Measurements from ENCODE around the gene GMPR.

GMPR gene

DNA sequence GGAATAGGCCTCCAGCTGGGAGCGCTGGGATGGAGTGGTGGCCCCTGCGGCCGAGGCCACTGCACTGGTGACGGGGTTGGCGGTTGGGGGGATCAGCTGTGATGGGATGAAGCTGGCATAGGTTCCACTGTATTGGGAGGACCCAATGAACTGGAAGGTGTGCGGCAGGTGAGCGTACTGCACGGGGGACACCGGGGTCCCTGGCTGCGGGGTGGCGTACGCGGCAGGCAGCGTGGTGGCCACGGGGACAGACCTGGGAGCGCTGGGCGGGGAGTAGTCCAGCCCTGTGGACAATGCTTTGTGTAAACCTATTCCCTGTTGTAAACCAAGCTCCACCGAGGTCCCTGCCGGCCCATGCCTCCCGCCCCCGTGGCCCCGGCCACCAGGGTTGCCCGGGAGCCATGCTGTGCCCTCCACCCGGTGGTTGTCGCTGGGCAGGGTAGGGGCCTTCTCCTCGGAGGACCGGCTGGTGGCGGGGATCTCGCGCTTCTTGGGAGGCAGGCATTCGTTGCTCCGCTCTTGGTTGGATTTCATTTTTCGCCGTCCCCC lies 89.5 kb downstream of the GMPR start:
- no peak for DNase-seq (ENCODE audit: low read depth)

DNA sequence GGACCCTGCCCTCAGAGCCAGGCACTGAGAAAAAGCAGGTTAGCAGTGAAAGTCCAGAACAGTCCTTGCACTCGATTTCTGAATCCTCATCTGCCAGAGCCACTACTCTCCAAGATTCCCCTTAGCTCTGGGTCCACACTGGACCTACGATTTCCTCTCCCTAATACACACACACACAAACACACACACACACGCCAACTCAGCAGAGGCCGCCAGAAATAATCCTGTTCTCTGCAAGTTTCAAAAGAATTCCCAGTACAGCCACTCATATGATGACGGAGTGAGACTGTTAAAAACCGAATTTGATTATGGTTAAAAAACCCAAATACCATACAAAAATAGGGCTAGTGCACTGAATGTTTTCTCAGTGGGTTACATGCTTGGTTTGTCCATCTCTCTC lies 90.8 kb downstream of the GMPR start:
- no peak for DNase-seq (ENCODE audit: low read depth)

DNA sequence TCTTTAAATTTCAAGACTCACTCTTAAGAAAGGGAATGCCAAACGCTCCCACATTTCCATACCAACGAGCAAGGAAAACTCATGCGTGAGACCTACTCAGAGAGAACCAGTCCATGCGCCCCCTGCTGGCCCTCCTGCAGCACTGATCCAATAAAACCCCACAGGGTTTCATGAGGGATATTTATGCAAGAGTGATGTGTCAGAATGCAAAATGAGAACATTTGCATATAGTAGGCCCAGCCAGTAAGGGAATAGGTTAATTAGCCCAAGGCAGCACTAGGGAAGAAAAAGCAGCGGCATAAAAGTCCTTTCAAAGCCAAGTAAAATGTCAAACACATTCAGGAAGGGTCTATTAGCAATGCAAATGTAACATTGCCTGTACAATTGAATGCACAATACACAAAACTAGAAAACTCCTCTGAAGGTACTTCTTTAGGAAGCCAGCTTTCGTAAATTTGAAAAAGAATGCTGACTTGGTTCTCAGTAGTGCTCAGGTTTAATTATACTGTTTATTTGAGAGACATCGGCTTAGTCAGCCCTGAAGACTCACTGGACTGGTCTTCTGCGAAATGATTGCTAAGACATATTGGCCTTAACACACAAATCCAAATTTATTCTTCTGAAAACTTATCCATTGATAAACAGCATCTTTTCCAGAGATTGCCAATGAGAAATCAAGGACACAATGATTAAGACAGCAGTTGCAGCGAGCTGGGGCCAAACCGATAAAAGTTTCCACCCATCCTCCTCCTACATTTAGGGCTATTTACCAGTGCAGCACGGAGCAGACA lies 93.2 kb downstream of the GMPR start:
- DNase-seq (ENCODE audit: low read depth), result peak; percentile 34

DNA sequence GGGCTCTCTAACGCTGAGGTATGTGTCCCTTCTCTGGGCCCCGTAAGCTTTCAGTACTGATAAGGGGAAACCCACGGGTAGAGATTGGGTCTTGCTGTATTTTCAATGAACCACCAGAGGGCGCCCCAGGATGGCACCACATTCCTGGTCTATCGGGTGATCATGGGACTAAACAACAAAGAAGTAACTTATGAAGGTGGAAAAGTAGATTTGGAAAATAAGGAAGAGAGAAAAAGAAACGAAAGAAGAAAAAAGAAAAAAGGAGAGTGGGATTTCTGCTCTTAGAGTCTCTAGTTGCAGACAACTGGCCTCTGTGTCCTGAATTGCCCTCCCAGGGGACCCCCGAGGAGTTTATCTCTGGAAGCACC lies 93.8 kb downstream of the GMPR start:
- DNase-seq (ENCODE audit: low read depth), result peak; percentile 66

DNA sequence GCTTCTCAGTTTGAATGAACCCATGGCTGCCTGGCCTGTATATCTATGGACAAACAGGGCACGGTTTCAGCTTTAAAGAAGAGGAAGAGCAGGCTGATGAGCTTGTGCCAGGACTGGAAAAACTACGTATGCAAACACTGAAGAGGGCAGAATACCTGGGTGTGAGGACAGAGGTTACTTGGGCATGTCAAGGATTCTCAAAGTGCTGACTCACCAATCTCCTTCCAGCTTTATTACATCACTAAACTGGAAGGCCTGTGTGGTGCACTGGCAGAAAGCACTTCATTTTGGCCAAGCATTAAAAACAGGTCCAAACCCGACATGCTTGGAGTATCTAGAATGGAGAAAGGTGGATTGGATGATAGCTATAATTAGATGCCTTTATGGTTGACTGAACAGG lies 95.2 kb downstream of the GMPR start:
- DNase-seq (ENCODE audit: low read depth), result no peak

DNA sequence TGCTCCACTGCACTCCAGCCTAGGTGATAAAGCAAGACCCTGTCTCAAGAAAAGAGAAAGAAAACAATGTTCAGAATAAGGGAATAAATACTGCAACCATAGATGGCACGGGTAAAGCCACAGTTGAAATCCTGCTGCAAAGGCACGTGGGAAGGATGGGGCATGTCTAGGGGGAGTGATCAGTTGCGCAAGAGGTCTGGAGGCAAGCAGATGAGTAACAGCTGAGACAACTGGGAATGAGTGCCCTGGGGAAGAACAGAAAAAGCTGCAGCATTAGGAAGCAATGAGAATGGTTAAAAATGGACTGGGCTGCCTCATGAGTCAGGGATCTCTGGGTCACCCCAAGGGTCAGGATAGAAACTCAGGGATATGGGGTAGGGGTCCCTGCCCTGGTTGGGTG lies 96.3 kb downstream of the GMPR start:
- DNase-seq (ENCODE audit: low read depth), result no peak

DNA sequence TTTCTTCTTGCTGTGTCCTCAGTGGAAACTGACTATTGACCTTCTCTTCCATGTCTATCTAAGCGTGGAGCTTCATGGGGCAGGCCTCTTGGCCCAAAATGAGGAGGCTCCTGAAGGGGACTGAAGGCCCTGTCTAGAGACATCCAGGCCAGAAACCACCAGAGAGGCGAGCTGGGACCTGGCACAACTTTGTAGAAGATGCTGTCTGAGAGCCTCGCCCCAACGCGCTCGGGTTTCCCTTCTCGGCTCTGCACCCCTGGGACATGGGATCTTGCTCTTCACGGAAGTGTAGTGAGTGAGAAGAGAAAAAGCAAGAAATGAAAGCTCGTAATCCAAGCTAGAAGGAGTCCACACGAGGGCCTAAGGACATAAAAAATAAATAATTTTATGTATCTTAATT lies 96.8 kb downstream of the GMPR start:
- DNase-seq (ENCODE audit: low read depth), result no peak

DNA sequence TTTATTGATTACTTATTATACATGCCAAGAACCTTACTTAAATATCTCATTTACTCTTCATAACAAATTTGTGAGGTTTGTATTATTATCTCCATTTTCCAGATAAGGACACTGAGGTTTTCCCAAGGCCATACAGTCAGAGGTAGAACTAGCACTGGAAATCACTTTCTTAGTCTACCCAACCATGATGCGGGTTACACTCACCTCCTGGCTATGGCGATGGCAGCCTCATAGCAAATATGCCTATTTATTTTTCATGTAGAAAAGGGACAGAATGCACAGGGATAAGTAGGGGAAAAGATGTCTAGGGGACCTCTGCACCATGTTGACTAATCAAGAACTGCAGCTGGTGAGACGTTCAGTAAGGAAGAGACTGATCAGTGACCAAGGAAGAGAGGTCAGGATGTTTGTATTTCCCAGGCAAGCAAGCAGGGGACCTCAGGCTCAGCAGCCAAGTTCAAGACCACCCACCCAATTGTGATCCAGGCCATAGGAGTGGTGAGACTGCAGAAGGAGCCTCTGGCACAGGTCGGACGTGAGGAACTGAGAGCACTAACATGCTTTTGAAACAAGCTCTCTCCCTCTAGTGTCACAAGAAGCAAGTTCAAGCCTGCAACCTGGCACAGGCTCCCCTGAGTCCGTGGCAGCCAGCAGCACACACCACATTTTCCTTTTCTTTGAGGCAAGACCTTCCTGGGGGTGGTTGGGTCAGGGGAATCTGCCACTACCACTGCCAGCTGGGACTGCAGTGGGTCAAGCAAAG lies 97.8 kb downstream of the GMPR start:
- DNase-seq (ENCODE audit: low read depth), result no peak

DNA sequence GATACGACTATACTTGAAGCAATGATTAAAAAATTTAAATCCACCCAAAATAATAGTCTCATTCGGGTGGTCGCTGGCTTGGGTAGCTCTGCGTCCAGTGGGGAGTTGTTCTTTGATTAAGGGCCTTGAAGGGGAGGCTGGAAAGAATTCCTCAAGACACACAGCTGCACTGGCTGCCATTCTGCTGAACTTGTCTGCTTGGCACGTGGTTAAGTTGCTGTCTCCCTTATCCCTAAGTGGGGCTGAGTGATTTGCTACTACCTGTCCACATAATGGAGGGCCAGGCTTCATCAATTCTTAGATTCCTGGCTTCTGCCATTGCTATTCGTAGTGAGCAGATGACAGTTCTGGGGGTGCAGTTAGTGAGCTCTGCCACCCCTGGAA lies 98.5 kb downstream of the GMPR start:
- no peak for DNase-seq (ENCODE audit: low read depth)

DNA sequence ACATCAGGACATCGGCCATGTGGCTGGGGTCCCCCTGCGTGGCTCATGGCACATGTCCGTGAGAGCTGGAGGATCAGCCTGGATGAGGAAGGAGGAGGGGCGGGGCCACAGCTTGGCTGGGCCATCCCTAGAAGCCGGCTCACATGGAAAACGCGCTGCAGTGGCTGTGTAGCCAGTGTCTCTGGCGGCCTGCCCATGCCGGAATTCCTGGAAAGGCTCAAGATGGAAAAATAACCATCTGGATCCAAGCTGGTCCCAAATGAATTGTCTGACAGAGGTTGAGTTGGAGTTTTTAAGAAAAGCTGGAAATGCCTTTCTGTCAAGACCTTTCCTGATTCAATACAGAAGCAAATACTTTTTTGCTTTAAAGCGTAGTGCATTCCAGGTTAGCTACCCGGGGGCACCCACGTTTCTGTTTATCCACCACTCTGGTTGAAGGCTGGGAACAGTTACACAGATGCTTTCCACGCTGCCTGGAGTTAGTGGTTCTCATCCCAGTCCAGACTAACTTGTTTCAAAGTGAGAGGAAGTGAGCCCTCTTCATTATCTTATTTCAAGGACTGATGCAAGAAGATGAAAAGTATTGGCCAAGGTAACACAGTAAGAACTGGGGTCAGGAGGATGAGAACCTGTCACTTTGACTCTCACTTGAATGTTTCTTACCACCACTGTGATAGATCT lies 99.0 kb downstream of the GMPR start:
- DNase-seq (ENCODE audit: low read depth), result no peak

DNA sequence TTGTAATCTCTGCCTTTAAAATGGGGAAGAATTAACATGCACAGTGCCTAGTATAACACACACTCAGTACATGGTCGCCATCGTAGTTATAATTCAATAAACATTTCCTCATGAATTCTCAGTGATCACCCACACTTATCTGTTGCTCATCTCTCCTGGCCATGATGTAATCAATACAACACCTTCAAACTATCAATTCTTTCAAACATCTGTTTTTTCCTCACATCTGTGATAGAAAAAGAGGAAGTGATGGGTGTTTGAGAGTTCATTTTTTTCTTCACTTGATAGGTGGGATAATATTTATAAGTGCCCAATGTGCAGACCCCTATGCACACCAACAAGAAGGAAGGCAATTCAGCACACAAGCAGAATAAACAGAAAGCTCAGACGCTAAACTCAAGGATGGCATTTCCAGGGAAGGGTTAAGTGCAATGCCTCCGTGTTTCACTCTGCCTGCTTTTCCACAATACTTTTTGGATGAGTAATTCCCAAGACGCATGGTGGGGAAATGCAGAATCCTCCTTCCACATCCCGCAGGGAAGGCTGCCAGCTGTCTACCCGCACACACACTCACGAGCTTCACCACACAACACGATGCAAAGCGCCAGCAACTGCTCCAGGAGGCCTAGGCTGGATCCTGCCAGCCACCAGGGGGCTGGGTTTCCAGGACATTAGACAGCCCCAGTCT lies 100.3 kb downstream of the GMPR start:
- no peak for DNase-seq (ENCODE audit: low read depth)

DNA sequence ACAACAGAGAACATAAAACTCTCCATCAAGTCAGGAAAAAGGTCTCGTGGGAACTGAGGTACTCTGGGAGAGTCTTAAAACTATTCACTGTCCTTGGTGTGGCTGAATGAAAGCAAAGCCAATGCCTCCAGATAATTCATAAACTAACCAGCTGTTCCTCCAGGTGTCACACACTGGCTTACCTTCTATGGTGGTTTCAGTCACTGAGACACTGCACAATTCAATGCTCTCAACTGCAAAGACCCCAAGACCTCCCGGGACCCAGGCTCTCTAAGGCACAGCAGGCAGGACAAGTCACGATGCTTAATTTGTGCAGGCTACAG lies 100.8 kb downstream of the GMPR start:
- DNase-seq (ENCODE audit: low read depth), result no peak

DNA sequence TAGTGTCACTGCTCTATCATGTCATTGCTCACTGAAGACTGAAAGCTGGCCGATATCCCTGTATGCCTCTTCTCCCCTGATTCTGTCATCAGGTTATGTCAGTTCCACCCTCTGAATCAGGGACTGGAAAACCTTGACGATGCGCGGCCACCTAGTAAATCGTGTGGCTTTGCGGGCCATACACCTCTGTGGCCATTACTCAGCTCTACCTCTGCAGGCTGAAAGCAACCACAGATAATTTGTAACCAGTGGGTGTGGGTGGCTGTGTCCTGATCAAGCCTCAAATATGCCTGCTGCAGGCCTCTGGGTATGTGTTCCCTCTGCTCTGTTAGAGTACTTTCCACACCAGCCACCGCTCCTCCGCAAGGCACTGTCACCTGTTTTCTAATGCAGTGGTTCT lies 105.2 kb downstream of the GMPR start:
- DNase-seq (ENCODE audit: low read depth), result no peak

DNA sequence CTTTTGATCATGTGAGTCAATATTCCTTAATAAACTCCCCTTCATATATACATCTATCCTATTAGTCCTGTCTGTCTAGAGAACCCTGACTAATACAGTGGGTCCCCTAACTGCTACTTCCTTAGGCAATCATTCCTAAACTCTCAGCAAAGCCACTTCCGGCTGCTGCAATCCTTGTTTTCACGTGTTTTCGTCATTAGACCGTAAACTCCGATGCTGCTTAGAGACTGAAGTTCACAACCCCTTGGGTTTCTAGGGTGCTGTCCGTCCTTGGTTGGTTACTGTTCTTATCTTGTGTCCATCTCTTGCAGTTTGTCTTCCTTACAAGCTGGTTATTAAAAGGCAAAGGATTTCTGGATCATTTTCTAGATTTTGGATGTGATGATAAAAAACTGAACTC lies 106.4 kb downstream of the GMPR start:
- no peak for DNase-seq (ENCODE audit: low read depth)
